22Rv1 (cell line): ENCODE measurements around the gene TIMM44.

Source experiments
- CTCF ChIP-seq: fragments of 450-650 bp; IDR thresholded peaks from 2 replicates; pipeline ENCODE4 v1.5.1; 2017; ENCODE audit warnings: mild to moderate bottlenecking
- ZFX ChIP-seq: fragments of 450-650 bp; IDR thresholded peaks from 2 replicates; pipeline ENCODE4 v1.6.1; 2017; ENCODE audit warnings: antibody characterized with exemption, borderline replicate concordance

- TF ChIP-seq CTCF (no peak), ZFX (no peak)
Measured at GRCh38 chr19:7898967-7899366, 44.5 kb downstream of the TIMM44 start.
